ACC112 (cell line): ENCODE measurements around the gene FOSL2.

Experiments used
- H2AFZ ChIP-seq: fragments of 200-600 bp; sonication (generic); one replicate; pipeline ENCODE4 v1.6.0; 2017; ENCODE audit warnings: antibody characterized with exemption, low read length; ENCODE audit not compliant: unreplicated experiment
- H3K27ac ChIP-seq: fragments of 200-600 bp; sonication (generic); 2 replicates; pipeline ENCODE4 v1.5.1; 2014; ENCODE audit warnings: low read depth, mild to moderate bottlenecking, antibody characterized with exemption, low read length, moderate library complexity
- H3K27me3 ChIP-seq: fragments of 200-600 bp; sonication (generic); 2 replicates; pipeline ENCODE4 v1.6.1; 2014; ENCODE audit warnings: mild to moderate bottlenecking, antibody characterized with exemption, low read length, moderate library complexity, mixed read lengths; ENCODE audit not compliant: insufficient read depth
- H3K36me3 ChIP-seq: fragments of 200-600 bp; sonication (generic); 2 replicates; pipeline ENCODE4 v1.6.1; 2016; ENCODE audit warnings: mild to moderate bottlenecking, antibody characterized with exemption, low read length, moderate library complexity, mixed read lengths; ENCODE audit not compliant: insufficient read depth
- H3K4me1 ChIP-seq: fragments of 200-600 bp; sonication (generic); one replicate; pipeline ENCODE4 v1.6.1; 2016; ENCODE audit warnings: low read length, mixed read lengths; ENCODE audit not compliant: insufficient read depth, unreplicated experiment, control insufficient read depth
- H3K4me3 ChIP-seq: fragments of 200-600 bp; sonication (generic); 2 replicates; pipeline ENCODE4 v1.5.1; 2014; ENCODE audit warnings: mild to moderate bottlenecking, low read depth, low read length
- H3K79me2 ChIP-seq: fragments of 200-600 bp; sonication (generic); one replicate; pipeline ENCODE4 v1.6.0; 2016; ENCODE audit warnings: low read length; ENCODE audit not compliant: control insufficient read depth, unreplicated experiment, insufficient read depth

Gene FOSL2

GRCh38 chr2:28406276-28407096 is 13.8 kb downstream of the FOSL2 start:
- Histone ChIP-seq H3K4me3 (no peak overlapping the region), H3K79me2 (peaks cover 66% of the 10 kb centered on the region), H3K4me1 (peaks cover 43% of the 10 kb centered on the region), H2AFZ (no peak overlapping the region), H3K36me3 (peaks cover 32% of the 10 kb centered on the region), H3K27ac (peak overlapping the region; percentile 59), H3K27me3 (no peaks in the 10 kb centered on the region)

- Histone ChIP-seq H3K27me3 (no peaks in the 10 kb centered on the region), H3K4me3 (no peak overlapping the region), H3K4me1 (peaks cover 35% of the 10 kb centered on the region), H2AFZ (no peak overlapping the region), H3K36me3 (peaks cover 32% of the 10 kb centered on the region), H3K79me2 (peaks cover 58% of the 10 kb centered on the region), H3K27ac (peak overlapping the region; percentile 72)
Observed at GRCh38 chr2:28407131-28407975, 14.7 kb downstream of the FOSL2 start.

GRCh38 chr2:28407976-28408690 is 15.5 kb downstream of the FOSL2 start:
- peaks cover 30% of the 10 kb centered on the region for H3K4me1 ChIP-seq
- no peak overlapping the region for H3K4me3 ChIP-seq
- no peaks in the 10 kb centered on the region for H3K27me3 ChIP-seq
- H3K36me3 ChIP-seq = peaks cover 32% of the 10 kb centered on the region
- peak overlapping the region; percentile 72 for H3K27ac ChIP-seq
- H3K79me2 ChIP-seq = peaks cover 50% of the 10 kb centered on the region
- H2AFZ ChIP-seq = no peak overlapping the region

- Histone ChIP-seq H3K79me2 (peaks cover 41% of the 10 kb centered on the region), H2AFZ (no peak overlapping the region), H3K4me3 (no peak overlapping the region), H3K36me3 (peaks cover 31% of the 10 kb centered on the region), H3K27me3 (no peaks in the 10 kb centered on the region), H3K4me1 (peaks cover 30% of the 10 kb centered on the region), H3K27ac (peak overlapping the region; percentile 72)
Observed at GRCh38 chr2:28408764-28409599, 16.3 kb downstream of the FOSL2 start.

- no peak overlapping the region for H3K4me3 ChIP-seq
- H3K79me2 ChIP-seq = peaks cover 22% of the 10 kb centered on the region
- H3K36me3 ChIP-seq = peaks cover 18% of the 10 kb centered on the region
- peaks cover 27% of the 10 kb centered on the region for H3K4me1 ChIP-seq
- H3K27me3 ChIP-seq = no peaks in the 10 kb centered on the region
- no peak overlapping the region for H2AFZ ChIP-seq
- no peak overlapping the region for H3K27ac ChIP-seq
Observed at GRCh38 chr2:28411166-28411755, 18.6 kb downstream of the FOSL2 start.

- Histone ChIP-seq H3K36me3 (peaks cover 14% of the 10 kb centered on the region), H3K4me3 (no peak overlapping the region), H3K27me3 (no peaks in the 10 kb centered on the region), H2AFZ (no peak overlapping the region), H3K27ac (no peak overlapping the region), H3K4me1 (peaks cover 20% of the 10 kb centered on the region), H3K79me2 (peaks cover 17% of the 10 kb centered on the region)
Observed at GRCh38 chr2:28411956-28412609, 19.4 kb downstream of the FOSL2 start.

DNA sequence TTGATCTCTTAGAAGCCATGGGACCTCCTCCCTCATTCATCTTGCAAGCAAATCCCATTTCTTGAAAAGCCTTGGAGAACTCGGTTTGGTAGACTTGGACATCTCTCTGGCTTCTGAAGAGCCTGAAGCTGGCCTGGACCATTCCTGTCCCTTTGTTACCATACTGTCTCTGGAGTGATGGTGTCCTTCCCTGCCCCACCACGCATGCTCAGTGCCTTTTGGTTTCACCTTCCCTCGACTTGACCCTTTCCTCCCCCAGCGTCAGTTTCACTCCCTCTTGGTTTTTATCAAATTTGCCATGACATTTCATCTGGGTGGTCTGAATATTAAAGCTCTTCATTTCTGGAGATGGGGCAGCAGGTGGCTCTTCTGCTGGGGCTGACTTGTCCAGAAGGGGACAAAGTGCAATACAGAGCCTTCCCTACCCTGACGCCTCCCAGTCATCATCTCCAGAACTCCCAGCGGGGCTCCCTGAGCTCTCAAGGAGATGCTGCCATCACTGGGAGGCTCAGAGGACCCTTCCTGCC is 20.0 kb downstream of the FOSL2 start:
- H3K36me3 ChIP-seq = peaks cover 14% of the 10 kb centered on the region

GRCh38 chr2:28413152-28413898 is 20.7 kb downstream of the FOSL2 start:
- peaks cover 8% of the 10 kb centered on the region for H3K4me1 ChIP-seq
- no peak overlapping the region for H3K4me3 ChIP-seq
- H3K27ac ChIP-seq = no peak overlapping the region
- no peaks in the 10 kb centered on the region for H3K27me3 ChIP-seq
- H3K36me3 ChIP-seq = peaks cover 13% of the 10 kb centered on the region
- H2AFZ ChIP-seq = no peak overlapping the region
- peaks cover 6% of the 10 kb centered on the region for H3K79me2 ChIP-seq

More for the DNA sequence above, 20.0 kb downstream of the FOSL2 start:
- Histone ChIP-seq H3K79me2 (peaks cover 11% of the 10 kb centered on the region), H3K4me3 (no peak overlapping the region), H2AFZ (no peak overlapping the region), H3K4me1 (peaks cover 14% of the 10 kb centered on the region), H3K27me3 (no peaks in the 10 kb centered on the region), H3K27ac (no peak overlapping the region)

DNA sequence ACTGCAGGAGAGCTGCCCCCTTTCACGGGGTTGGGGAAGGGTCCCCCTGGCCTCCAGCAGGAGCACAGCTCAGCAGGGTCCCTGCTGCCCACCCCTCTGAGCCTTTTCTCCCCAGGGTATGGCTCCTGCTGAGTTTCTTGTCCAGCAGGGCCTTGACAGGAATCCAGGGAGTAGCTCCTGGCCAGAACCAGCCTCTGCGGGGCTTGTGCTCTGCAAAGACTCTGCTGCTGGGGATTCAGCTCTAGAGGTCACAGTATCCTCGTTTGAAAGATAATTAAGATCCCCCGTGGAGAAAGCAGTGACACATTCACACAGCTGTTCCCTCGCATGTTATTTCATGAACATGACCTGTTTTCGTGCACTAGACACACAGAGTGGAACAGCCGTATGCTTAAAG is 21.2 kb downstream of the FOSL2 start:
- Histone ChIP-seq H3K27ac (no peak overlapping the region), H3K4me3 (no peak overlapping the region), H2AFZ (no peak overlapping the region), H3K79me2 (peaks cover 6% of the 10 kb centered on the region), H3K36me3 (peaks cover 8% of the 10 kb centered on the region), H3K4me1 (peaks cover 3% of the 10 kb centered on the region), H3K27me3 (no peaks in the 10 kb centered on the region)
